Choroid plexus epithelial cell (primary cell): ENCODE data around the gene FAM20C.

ENCODE experiments used
- DNase-seq: peaks from one replicate; pipeline ENCODE4 v3.0.0-alpha.2; 2010; ENCODE audit warnings: low read depth
- H3K4me3 ChIP-seq: 2 replicates; pipeline ENCODE4 v1.5.1; 2011; ENCODE audit warnings: low read depth, mild to moderate bottlenecking, control low read depth, low read length, moderate library complexity
- TF ChIP-seq, protein P1 (sequence below): conservative IDR thresholded peaks from 2 replicates; pipeline ENCODE4 v1.5.1; 2011; ENCODE audit warnings: low read depth, mild to moderate bottlenecking, control low read depth, inconsistent platforms, low read length, moderate library complexity

The FAM20C gene

DNA sequence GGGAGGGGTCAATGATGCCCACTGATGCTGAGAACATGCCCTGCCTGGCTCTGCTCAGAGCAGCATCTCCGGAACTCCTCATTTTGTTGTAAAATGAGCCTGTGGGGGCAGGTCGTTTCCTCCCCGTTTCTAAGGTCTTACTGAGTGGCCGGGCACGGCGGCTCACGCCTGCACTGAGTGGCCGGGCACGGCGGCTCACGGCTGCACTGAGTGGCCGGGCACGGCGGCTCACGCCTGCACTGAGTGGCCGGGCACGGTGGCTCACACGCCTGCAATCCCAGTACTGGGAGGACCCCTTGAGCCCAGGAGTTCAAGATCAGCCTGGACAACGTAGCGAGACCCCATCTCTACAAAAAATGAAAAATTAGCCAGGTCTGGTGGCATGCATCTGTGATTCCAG is 58.6 kb downstream of the FAM20C start:
- TF ChIP-seq, protein P1, sequence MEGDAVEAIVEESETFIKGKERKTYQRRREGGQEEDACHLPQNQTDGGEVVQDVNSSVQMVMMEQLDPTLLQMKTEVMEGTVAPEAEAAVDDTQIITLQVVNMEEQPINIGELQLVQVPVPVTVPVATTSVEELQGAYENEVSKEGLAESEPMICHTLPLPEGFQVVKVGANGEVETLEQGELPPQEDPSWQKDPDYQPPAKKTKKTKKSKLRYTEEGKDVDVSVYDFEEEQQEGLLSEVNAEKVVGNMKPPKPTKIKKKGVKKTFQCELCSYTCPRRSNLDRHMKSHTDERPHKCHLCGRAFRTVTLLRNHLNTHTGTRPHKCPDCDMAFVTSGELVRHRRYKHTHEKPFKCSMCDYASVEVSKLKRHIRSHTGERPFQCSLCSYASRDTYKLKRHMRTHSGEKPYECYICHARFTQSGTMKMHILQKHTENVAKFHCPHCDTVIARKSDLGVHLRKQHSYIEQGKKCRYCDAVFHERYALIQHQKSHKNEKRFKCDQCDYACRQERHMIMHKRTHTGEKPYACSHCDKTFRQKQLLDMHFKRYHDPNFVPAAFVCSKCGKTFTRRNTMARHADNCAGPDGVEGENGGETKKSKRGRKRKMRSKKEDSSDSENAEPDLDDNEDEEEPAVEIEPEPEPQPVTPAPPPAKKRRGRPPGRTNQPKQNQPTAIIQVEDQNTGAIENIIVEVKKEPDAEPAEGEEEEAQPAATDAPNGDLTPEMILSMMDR = no peak

DNA sequence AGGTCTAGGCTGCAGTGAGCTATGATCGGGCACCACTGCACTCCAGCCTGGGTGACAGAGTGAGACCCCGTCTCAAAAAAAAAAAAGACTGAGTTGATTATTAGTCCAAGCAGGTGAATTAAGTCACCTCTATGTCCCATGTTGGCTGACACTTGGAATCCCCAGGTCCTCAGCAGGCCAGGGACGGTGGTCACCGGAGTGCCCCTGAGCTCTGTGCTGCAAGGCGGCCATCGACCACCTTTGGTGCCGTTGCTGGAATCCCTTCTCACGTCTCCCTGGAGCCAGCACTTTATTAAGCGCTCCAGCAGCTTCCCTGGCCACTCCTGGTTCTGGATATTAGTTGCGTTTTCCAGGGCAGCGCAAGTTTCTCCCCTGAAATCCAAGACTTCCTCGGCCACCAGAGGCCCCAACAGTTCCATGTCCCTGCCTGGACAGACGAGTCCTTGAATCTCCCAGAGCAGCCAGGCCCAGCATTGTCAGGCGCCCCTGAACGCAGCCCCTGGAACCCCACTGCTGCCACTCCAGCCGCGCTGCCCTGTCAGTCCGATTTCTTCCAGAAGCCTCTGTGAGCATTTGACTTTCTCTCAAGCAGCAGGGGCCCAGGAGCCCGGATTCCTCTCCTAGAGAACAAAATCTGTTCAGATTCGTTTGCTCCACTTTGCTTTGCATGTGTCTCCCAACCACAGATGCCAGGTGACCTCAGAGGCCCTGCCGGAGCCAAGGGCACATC is 59.2 kb downstream of the FAM20C start:
- H3K4me3 ChIP-seq = no peak overlapping the region
- no peak for DNase-seq
- TF ChIP-seq, protein P1 = no peak

More for the DNA sequence above, 58.6 kb downstream of the FAM20C start:
- DNase-seq = no peak
- H3K4me3 ChIP-seq = no peak overlapping the region

DNA sequence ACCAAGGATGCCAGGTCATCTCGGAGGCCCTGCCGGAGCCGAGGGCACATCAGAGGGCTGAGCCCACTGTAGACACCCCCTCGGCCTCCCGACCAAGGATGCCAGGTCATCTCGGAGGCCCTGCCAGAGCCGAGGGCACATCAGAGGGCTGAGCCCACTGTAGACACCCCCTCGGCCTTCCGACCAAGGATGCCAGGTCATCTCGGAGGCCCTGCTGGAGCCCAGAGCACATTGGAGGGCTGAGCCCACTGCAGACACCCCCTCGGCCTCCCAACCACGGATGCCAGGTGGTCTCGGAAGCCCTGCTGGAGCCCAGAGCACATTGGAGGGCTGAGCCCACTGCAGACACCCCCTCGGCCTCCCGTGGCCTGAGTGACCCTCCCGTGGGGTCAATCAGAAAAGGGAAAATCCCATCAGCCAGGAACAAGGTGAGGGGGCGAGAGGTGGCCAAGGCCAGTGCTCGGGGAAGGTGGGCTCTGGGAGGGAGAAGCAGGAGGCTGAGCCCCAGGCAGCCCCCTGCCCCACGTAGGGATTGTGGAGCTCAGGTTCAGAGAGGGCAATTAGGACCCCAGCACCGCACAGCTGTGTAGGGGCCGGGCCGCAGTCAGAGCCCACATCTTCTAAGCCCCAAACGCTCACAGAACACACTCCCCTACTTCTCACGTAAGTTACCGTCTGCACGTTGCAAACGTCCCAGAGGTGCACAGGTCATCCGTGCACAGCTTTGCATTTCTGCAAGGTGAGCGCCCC is 60.0 kb downstream of the FAM20C start:
- TF ChIP-seq, protein P1 = no peak
- DNase-seq = no peak
- no peak overlapping the region for H3K4me3 ChIP-seq

DNA sequence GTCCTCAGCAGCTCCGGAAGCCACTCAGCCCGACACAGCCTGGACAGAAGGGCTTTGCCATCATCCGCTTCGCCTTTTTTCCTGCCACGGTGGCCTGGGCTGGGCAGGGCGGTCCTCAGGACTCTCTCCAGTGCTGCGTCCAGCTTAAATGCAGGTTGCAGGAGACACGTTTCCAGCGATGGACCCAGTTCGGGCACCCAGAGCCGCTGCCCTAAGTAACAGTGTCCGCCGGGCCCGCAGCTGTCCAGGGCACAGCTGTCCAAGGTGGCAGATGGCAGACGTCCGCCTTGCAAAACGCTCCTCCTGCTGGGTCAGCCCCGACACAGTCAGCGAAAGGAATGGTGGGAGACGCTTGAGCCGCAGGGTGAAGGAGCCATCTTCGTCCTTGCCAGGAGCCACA is 60.6 kb downstream of the FAM20C start:
- TF ChIP-seq, protein P1 = no peak
- no peak for DNase-seq
- H3K4me3 ChIP-seq = no peak overlapping the region

DNA sequence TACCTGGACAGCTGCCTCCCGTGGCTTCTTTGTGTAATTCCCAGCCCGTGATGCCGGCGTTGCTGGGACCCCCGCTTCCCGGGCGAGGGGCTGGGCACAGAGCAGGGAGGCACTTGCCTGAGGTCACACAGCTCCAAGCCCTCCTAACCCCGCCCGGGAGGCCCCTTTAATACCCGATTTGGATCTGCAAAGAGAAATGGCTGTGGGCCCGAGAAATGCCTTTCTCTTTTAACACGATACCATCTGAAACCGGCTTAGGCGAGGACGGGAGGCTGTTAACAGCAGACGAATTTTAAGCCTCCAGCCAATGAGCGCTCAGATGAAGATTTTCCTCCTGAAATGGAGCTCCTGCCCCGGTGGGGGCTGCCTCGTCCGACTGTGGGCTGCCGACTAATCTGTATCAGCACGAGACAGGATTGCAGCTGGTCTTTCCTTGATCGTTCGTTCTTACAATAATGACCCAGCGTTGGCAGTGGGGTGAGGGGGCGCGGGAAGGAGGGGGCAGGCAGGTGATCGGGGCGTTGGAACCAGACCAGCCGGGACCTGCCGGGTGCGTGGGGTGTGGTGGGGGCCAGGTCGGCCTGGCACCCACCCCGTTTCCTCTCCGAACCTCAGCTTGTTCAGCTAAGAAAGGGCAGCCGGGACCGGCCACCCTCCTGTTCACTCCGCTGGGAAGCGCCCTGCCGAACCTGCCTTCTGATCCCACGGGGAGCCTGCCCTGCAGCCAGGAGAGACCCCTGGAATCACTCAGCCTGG is 61.4 kb downstream of the FAM20C start:
- no peak for DNase-seq
- TF ChIP-seq, protein P1 = no peak
- no peak overlapping the region for H3K4me3 ChIP-seq

DNA sequence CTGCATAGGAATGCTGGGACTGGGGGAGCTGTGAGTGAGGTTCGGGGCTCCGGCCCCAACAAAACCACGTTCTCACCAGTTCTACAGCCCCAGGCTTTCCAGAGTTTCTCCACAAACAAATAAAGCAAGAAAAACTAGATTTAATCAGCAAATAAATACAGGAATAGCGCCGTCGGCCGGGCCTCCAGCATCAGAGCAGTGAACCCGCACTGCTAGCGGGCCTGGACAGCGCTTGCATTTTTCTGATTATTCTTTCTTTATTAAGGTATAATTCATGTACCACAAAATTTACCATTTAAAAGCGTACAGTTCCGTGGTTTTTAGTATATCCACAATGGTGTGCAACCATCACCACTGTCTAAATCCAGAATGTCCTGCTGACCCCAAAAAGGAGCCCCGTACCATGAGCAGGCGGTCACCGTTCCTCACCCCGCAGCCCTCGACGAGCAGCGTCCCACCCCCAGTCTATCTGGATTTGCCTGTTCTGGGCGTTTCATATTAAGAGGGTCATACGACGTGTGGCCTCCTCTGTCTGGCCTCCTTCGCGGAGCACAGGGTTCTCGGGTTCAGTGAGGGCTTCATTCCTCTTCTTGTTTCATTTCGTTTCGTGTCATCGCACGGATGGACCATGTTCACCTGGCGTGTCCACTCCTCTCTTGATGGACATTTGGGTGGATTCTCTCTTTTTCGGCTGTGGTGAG is 62.1 kb downstream of the FAM20C start:
- H3K4me3 ChIP-seq = no peak overlapping the region
- TF ChIP-seq, protein P1 = no peak
- no peak for DNase-seq
